PC-9 (cell line): ENCODE results near the gene FCHO2. TPM values are rescaled to one million over a fixed set of nuclear protein-coding genes. Genes with fewer than 3 reads are reported as not detected.

Source experiments
- BruUV-seq: library from RNA; stranded (reverse); fragments of 400-500 nt; replicated peaks from 2 replicates; lab custom pipeline; 2021; lab: Mats Ljungman, UMichigan
- CTCF ChIA-PET: fragments of 300-600 bp; sonication (Branson Sonifier 250); formaldehyde crosslinking; loops from one replicate; lab custom pipeline; 2022; ENCODE audit warnings: antibody characterized with exemption; lab: Charles Lee
- POLR2A ChIA-PET: fragments of 300-600 bp; sonication (Branson Sonifier 250); formaldehyde crosslinking; loops from one replicate; lab custom pipeline; 2022; ENCODE audit warnings: antibody characterized with exemption; ENCODE audit not compliant: unreplicated experiment; lab: Charles Lee
- DNase-seq, 2 experiments: peaks; one replicate each; pipeline versions ENCODE4 v3.0.0 to v3.0.0-alpha.2; 2015 to 2022; ENCODE audit warnings: mixed read lengths in 1 of 2
- H2AFZ ChIP-seq: fragments of 200-600 bp; sonication (generic); 2 replicates; pipeline ENCODE4 v1.8.1; 2017; ENCODE audit warnings: antibody characterized with exemption
- H3F3A ChIP-seq: fragments of 200-600 bp; sonication (generic); 2 replicates; pipeline ENCODE4 v1.8.1; 2017; ENCODE audit warnings: antibody characterized with exemption, mild to moderate bottlenecking, low read depth; ENCODE audit not compliant: insufficient read depth
- H3K27ac ChIP-seq: fragments of 200-600 bp; sonication (generic); 2 replicates; pipeline ENCODE4 v1.6.1; 2016; ENCODE audit warnings: mixed run types
- H3K27me3 ChIP-seq: fragments of 200-600 bp; sonication (generic); 2 replicates; pipeline ENCODE4 v1.6.1; 2016; ENCODE audit warnings: low read depth, mixed run types; ENCODE audit not compliant: insufficient read depth
- H3K36me3 ChIP-seq: fragments of 200-600 bp; sonication (generic); 2 replicates; pipeline ENCODE4 v1.6.1; 2016; ENCODE audit warnings: low read depth, mixed run types
- H3K4me1 ChIP-seq: fragments of 200-600 bp; sonication (generic); replicated peaks from 2 replicates; pipeline ENCODE4 v1.6.1; 2016; ENCODE audit warnings: mixed run types; ENCODE audit not compliant: insufficient read depth
- H3K4me2 ChIP-seq: fragments of 200-600 bp; sonication (generic); 2 replicates; pipeline ENCODE4 v1.6.1; 2017; ENCODE audit warnings: mixed run types
- H3K4me3 ChIP-seq: fragments of 200-600 bp; sonication (generic); 2 replicates; pipeline ENCODE4 v1.6.1; 2016; ENCODE audit warnings: mixed run types
- H3K79me2 ChIP-seq: fragments of 200-600 bp; sonication (generic); 2 replicates; pipeline ENCODE4 v1.6.1; 2017; ENCODE audit warnings: low read depth, mixed run types
- H3K9me2 ChIP-seq: fragments of 200-600 bp; sonication (generic); 2 replicates; pipeline ENCODE4 v1.8.1; 2017; ENCODE audit warnings: mild to moderate bottlenecking; ENCODE audit not compliant: insufficient read depth
- H3K9me3 ChIP-seq: fragments of 200-600 bp; sonication (generic); 2 replicates; pipeline ENCODE4 v1.8.1; 2016; ENCODE audit warnings: low read depth; ENCODE audit not compliant: insufficient read depth
- H4K20me1 ChIP-seq: fragments of 200-600 bp; sonication (generic); 2 replicates; pipeline ENCODE4 v1.8.1; 2017; ENCODE audit not compliant: insufficient read depth
- EZH2 ChIP-seq: fragments of 200-600 bp; sonication (generic); IDR thresholded peaks from 2 replicates; pipeline ENCODE4 v1.8.0; 2017; ENCODE audit warnings: antibody characterized with exemption, low read depth
- intact Hi-C: fragments of 100-400 bp; cut with micrococcal nuclease; formaldehyde crosslinking; loops from one replicate; pipeline ENCODE4 v1.10.0; 2022; ENCODE audit not compliant: unreplicated experiment
- total RNA-seq: library from RNA; stranded (reverse); gene quantifications from 2 replicates; pipeline ENCODE4 v1.2.3, GENCODE V29; 2021
- TF ChIP-seq, protein P1 (sequence below): fragments of 200-600 bp; sonication (generic); conservative IDR thresholded peaks from 2 replicates; pipeline ENCODE4 v1.6.1; 2017; ENCODE audit warnings: mixed run types, antibody characterized with exemption, mild to moderate bottlenecking, moderate library complexity

The FCHO2 gene
- total RNA-seq, 1 experiment from 2014 or later = 26.1 TPM

DNA sequence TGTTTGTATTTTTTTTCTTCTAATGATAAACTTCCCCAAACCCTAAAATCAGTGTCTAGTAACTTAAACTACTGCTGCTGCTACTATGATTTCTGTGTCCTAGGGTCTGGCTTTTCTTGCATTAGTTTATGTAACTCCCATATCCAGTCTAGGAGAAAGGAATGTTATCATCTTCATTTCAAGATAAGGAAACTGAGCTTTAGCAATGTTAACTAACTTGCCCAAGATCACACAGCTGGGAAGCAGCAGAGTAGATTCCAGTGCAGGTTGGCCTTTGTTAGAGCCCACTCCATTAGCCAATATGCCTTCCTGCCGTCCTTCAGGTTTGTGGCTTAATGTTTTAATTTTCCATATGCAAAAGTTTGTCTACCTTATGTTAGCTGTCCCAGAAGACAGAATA is 175.0 kb downstream of the FCHO2 start:
- ChIA-PET CTCF (no interaction called here), POLR2A (no interaction called here)
- TF ChIP-seq, protein P1, sequence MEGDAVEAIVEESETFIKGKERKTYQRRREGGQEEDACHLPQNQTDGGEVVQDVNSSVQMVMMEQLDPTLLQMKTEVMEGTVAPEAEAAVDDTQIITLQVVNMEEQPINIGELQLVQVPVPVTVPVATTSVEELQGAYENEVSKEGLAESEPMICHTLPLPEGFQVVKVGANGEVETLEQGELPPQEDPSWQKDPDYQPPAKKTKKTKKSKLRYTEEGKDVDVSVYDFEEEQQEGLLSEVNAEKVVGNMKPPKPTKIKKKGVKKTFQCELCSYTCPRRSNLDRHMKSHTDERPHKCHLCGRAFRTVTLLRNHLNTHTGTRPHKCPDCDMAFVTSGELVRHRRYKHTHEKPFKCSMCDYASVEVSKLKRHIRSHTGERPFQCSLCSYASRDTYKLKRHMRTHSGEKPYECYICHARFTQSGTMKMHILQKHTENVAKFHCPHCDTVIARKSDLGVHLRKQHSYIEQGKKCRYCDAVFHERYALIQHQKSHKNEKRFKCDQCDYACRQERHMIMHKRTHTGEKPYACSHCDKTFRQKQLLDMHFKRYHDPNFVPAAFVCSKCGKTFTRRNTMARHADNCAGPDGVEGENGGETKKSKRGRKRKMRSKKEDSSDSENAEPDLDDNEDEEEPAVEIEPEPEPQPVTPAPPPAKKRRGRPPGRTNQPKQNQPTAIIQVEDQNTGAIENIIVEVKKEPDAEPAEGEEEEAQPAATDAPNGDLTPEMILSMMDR = no peak
- TF ChIP-seq EZH2 = no peak
- Histone ChIP-seq H3K4me2 (no peak overlapping the region), H3K36me3 (no peaks in the 10 kb centered on the region), H3K4me1 (no peaks in the 10 kb centered on the region), H2AFZ (no peak overlapping the region), H3K27me3 (no peaks in the 10 kb centered on the region), H3K4me3 (no peak overlapping the region), H3K79me2 (no peaks in the 10 kb centered on the region), H3F3A (no peaks in the 10 kb centered on the region), H4K20me1 (no peaks in the 10 kb centered on the region), H3K9me2 (no peaks in the 10 kb centered on the region), H3K9me3 (no peaks in the 10 kb centered on the region), H3K27ac (no peak overlapping the region)
- intact Hi-C loops = no loop called here
- BruUV-seq = no TSS peak
- DNase-seq = no peak

GRCh38 chr5:73131711-73132425 is 176.0 kb downstream of the FCHO2 start:
- CTCF ChIA-PET = no interaction called here
- intact Hi-C loops = no loop called here
- H4K20me1 ChIP-seq = no peaks in the 10 kb centered on the region

DNA sequence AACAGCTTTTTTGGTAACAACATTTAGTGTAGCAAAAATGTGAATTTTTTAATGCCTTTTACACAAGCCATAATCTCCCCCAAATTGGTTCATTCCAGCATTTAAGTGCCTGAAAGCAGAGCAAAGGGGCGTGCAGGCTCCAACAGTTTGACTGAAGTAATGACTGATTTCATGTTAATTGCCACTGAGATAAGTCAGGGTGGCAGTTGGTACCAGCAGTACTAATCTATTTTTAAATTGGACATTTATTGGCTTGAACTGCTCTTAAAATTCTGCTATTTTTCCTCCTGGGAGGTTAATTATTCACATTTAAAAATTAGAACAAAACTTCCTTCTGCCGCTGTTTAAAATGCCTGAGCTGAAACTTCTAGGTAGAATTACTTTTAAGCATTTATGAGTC is 176.9 kb downstream of the FCHO2 start:
- intact Hi-C loops = no loop called here
- H3K4me3 ChIP-seq = no peak overlapping the region

More at GRCh38 chr5:73131711-73132425, 176.0 kb downstream of the FCHO2 start:
- no peak for DNase-seq
- Histone ChIP-seq H2AFZ (no peak overlapping the region), H3K4me3 (no peak overlapping the region), H3K79me2 (no peaks in the 10 kb centered on the region), H3K9me3 (no peaks in the 10 kb centered on the region), H3K27ac (no peak overlapping the region), H3F3A (no peaks in the 10 kb centered on the region), H3K27me3 (no peaks in the 10 kb centered on the region), H3K36me3 (no peaks in the 10 kb centered on the region), H3K4me1 (no peaks in the 10 kb centered on the region), H3K4me2 (no peak overlapping the region), H3K9me2 (no peaks in the 10 kb centered on the region)
- BruUV-seq = no TSS peak
- no peak for TF ChIP-seq EZH2
- TF ChIP-seq, protein P1 = no peak
- POLR2A ChIA-PET = no interaction called here

More for the DNA sequence above, 176.9 kb downstream of the FCHO2 start:
- DNase-seq = no peak
- POLR2A ChIA-PET = interaction anchor here (0.6 kb wide), 1 partner anchor 341 kb away, joined by 11 read pairs; no protein-coding TSS in a partner anchor
- Histone ChIP-seq H4K20me1 (no peaks in the 10 kb centered on the region), H3F3A (no peaks in the 10 kb centered on the region), H3K4me1 (no peaks in the 10 kb centered on the region), H3K9me3 (no peaks in the 10 kb centered on the region), H3K36me3 (no peaks in the 10 kb centered on the region), H2AFZ (no peak overlapping the region), H3K27me3 (no peaks in the 10 kb centered on the region), H3K9me2 (no peaks in the 10 kb centered on the region), H3K79me2 (no peaks in the 10 kb centered on the region), H3K4me2 (no peak overlapping the region), H3K27ac (no peak overlapping the region)
- BruUV-seq = no TSS peak
- TF ChIP-seq, protein P1 = no peak
- no peak for TF ChIP-seq EZH2
- CTCF ChIA-PET = no interaction called here
